IPS-NIHi11 (cell line): Measurements from ENCODE around the gene TRIM65.
"Not testable (repeated sequence)": the region's sequence is repeated elsewhere in the genome, so short reads cannot be mapped to it uniquely, and the experiment has no call there.

ENCODE experiments used
- DNase-seq: peaks from one replicate; pipeline ENCODE4 v3.0.0; 2012; ENCODE audit warnings: mixed read lengths, low spot score

TRIM65 gene

GRCh38 chr17:75875182-75875939, 21.4 kb downstream of the TRIM65 start:
- DNase-seq, result no peak

- DNase-seq, result no peak
Measured at GRCh38 chr17:75874323-75875181, 22.2 kb downstream of the TRIM65 start.

- DNase-seq, result no peak
Measured at GRCh38 chr17:75873587-75874322, 23.0 kb downstream of the TRIM65 start.

- peak; percentile 50 for DNase-seq
Measured at GRCh38 chr17:75872434-75873351, 24.1 kb downstream of the TRIM65 start.

GRCh38 chr17:75870228-75870627, 26.5 kb downstream of the TRIM65 start:
- DNase-seq, result not testable (repeated sequence)

- DNase-seq, result no peak
Measured at GRCh38 chr17:75869282-75870141, 27.2 kb downstream of the TRIM65 start.

- DNase-seq, result not testable (repeated sequence)
Measured at GRCh38 chr17:75868730-75869281, 27.9 kb downstream of the TRIM65 start.

GRCh38 chr17:75865404-75866188, 31.2 kb downstream of the TRIM65 start:
- not testable (repeated sequence) for DNase-seq

GRCh38 chr17:75864887-75865286, 31.9 kb downstream of the TRIM65 start:
- DNase-seq, result not testable (repeated sequence)

- DNase-seq, result no peak
Measured at GRCh38 chr17:75864448-75864871, 32.3 kb downstream of the TRIM65 start.

- DNase-seq, result no peak
Measured at GRCh38 chr17:75861927-75862317, 34.8 kb downstream of the TRIM65 start.

- not testable (repeated sequence) for DNase-seq
Measured at GRCh38 chr17:75859358-75859757, 37.4 kb downstream of the TRIM65 start.

GRCh38 chr17:75856062-75856756, 40.5 kb downstream of the TRIM65 start:
- DNase-seq, result no peak

GRCh38 chr17:75855310-75856061, 41.3 kb downstream of the TRIM65 start, which contains the start of gene WBP2:
Gene WBP2, minus strand, starts transcription at chr17:75855335. Its CDS starts 38 bp downstream, at chr17:75855297.
- peak; percentile 98 for DNase-seq

GRCh38 chr17:75854881-75855309, 41.9 kb downstream of the TRIM65 start:
- peak; percentile 73 for DNase-seq

GRCh38 chr17:75854101-75854748, 42.5 kb downstream of the TRIM65 start:
- DNase-seq, result no peak

- no peak for DNase-seq
Measured at GRCh38 chr17:75853433-75853832, 43.3 kb downstream of the TRIM65 start.
